ENCODE measurements around the gene WDR70. TPM values are rescaled to one million over a fixed set of nuclear protein-coding genes. Genes with fewer than 3 reads are reported as not detected.
"Not testable (repeated sequence)": the region's sequence is repeated elsewhere in the genome, so short reads cannot be mapped to it uniquely, and the experiment has no call there.

The WDR70 gene
- total RNA-seq, 1 donor from 2014 or later = 28.9 TPM

DNA sequence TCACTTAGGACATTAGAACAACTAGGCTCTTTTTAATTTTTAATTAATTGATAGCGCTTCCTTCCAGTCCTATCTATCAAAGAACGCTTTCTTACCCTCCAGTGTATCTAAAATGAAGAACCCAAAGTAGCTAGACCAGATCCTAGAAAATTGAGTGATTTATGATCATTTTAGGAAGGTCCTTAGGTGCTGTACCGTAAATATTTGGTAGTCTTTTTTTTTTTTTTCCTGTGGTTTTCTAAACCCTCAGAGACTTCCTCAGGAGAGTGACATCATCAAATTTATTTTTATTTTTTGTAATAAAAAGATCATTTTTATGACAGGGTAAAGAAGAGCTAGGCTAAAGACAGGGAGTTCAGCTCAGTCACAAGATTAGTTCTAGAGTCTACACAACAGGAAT, 197.4 kb downstream of the WDR70 start:
- Mint-ChIP-seq H3K4me3 (ENCODE audit: unreplicated experiment) (no peak overlapping the region), H3K4me1 (ENCODE audit: unreplicated experiment) (peaks cover 5% of the 10 kb centered on the region), H3K36me3 (ENCODE audit: low read depth, unreplicated experiment) (peaks cover 10% of the 10 kb centered on the region), H3K9me3 (ENCODE audit: unreplicated experiment) (no peaks in the 10 kb centered on the region), H3K27me3 (ENCODE audit: unreplicated experiment) (no peaks in the 10 kb centered on the region), H3K27ac (ENCODE audit: unreplicated experiment) (no peak overlapping the region)
- DNase-seq (ENCODE audit: low spot score) = no peak
- TF ChIP-seq, protein P1, sequence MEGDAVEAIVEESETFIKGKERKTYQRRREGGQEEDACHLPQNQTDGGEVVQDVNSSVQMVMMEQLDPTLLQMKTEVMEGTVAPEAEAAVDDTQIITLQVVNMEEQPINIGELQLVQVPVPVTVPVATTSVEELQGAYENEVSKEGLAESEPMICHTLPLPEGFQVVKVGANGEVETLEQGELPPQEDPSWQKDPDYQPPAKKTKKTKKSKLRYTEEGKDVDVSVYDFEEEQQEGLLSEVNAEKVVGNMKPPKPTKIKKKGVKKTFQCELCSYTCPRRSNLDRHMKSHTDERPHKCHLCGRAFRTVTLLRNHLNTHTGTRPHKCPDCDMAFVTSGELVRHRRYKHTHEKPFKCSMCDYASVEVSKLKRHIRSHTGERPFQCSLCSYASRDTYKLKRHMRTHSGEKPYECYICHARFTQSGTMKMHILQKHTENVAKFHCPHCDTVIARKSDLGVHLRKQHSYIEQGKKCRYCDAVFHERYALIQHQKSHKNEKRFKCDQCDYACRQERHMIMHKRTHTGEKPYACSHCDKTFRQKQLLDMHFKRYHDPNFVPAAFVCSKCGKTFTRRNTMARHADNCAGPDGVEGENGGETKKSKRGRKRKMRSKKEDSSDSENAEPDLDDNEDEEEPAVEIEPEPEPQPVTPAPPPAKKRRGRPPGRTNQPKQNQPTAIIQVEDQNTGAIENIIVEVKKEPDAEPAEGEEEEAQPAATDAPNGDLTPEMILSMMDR (IDR thresholded peaks at IDR 0.05; ENCODE audit: unreplicated experiment) = no peak

DNA sequence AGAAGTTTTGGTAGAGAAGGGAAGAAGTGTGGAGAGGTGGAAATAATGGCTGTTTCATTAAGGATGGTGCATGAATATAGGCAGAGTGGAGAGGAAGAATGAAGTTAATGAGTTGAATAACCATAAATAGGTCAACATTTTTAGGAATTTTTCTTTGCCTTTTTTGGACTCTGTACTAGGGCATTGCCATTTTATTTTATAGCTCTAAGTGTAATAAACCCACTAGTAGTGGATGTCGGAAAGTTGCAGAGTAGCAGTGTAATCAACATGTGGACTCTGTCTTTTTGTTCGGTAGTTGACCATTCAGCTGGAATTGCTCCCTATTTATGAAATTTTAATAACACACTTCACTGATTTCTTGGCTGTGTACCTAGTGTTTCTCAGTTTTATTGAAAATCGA, 199.1 kb downstream of the WDR70 start:
- H3K4me3 Mint-ChIP-seq (ENCODE audit: unreplicated experiment) = no peak overlapping the region
- peaks cover 5% of the 10 kb centered on the region for H3K4me1 Mint-ChIP-seq (ENCODE audit: unreplicated experiment)
- TF ChIP-seq, protein P1 (IDR thresholded peaks at IDR 0.05; ENCODE audit: unreplicated experiment) = no peak
- no peaks in the 10 kb centered on the region for H3K27me3 Mint-ChIP-seq (ENCODE audit: unreplicated experiment)
- no peaks in the 10 kb centered on the region for H3K9me3 Mint-ChIP-seq (ENCODE audit: unreplicated experiment)
- DNase-seq (ENCODE audit: low spot score) = no peak
- H3K36me3 Mint-ChIP-seq (ENCODE audit: low read depth, unreplicated experiment) = peaks cover 10% of the 10 kb centered on the region
- no peak overlapping the region for H3K27ac Mint-ChIP-seq (ENCODE audit: unreplicated experiment)

DNA sequence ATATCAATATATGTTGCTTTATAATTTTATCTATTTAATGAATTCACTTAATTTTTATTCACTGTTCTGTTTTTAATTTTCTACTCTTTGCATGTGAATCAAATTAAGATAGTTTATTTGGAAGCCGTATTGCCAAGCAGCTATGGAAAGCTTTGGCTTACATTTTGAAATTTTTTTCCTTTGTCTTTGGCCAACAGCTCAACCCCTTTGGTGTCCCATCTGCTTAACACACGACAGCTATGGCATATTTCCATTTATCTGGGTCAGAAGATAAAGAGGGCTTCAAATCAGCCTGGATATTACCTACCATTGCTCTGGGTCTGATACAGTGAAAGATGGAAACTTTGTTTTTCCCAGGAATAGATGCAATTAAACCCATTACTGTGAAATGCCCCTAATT, 201.0 kb downstream of the WDR70 start:
- TF ChIP-seq, protein P1 (IDR thresholded peaks at IDR 0.05; ENCODE audit: unreplicated experiment) = no peak

DNA sequence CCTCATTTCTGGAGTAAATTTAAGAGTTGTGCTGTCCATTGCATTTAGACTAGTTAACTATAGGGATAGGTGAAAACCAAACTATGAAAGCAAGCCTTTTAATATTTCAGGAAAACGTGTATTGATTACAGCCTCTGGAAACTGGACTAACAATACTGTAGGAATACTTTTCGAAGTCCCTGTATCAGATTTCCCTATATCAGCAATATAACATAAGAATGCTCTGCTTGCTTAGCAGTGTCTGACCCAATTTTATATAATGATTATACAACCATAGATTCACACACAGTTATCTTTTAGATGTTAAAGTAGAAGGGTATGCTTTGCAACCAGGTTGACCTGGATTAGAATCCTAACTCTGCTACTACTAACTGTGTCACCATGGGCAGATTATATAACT, 203.1 kb downstream of the WDR70 start:
- Mint-ChIP-seq H3K4me1 (ENCODE audit: unreplicated experiment) (no peaks in the 10 kb centered on the region), H3K27me3 (ENCODE audit: unreplicated experiment) (no peaks in the 10 kb centered on the region), H3K36me3 (ENCODE audit: low read depth, unreplicated experiment) (no peaks in the 10 kb centered on the region), H3K27ac (ENCODE audit: unreplicated experiment) (no peak overlapping the region), H3K9me3 (ENCODE audit: unreplicated experiment) (no peaks in the 10 kb centered on the region), H3K4me3 (ENCODE audit: unreplicated experiment) (no peak overlapping the region)
- no peak for DNase-seq (ENCODE audit: low spot score)
- TF ChIP-seq, protein P1 (IDR thresholded peaks at IDR 0.05; ENCODE audit: unreplicated experiment) = no peak

More for the DNA sequence above, 201.0 kb downstream of the WDR70 start:
- Mint-ChIP-seq H3K9me3 (ENCODE audit: unreplicated experiment) (no peaks in the 10 kb centered on the region), H3K36me3 (ENCODE audit: low read depth, unreplicated experiment) (no peaks in the 10 kb centered on the region), H3K4me3 (ENCODE audit: unreplicated experiment) (no peak overlapping the region), H3K27ac (ENCODE audit: unreplicated experiment) (no peak overlapping the region), H3K4me1 (ENCODE audit: unreplicated experiment) (no peaks in the 10 kb centered on the region), H3K27me3 (ENCODE audit: unreplicated experiment) (no peaks in the 10 kb centered on the region)
- DNase-seq (ENCODE audit: low spot score) = no peak

DNA sequence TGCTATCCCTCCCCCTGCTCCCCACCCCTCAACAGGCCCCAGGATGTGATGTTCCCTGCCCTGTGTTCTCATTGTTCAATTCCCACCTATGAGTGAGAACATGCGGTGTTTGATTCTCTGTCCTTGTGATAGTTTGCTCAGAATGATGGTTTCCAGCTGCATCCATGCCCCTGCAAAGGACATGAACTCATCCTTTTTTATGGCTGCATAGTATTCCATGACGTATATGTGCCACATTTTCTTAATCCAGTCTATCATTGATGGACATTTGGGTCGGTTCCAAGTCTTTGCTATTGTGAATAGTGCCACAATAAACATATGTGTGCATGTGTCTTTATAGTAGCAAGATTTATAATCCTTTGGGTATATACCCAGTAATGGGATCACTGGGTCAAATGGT, 214.2 kb downstream of the WDR70 start:
- DNase-seq (ENCODE audit: low spot score); H3K27me3 Mint-ChIP-seq (ENCODE audit: unreplicated experiment); H3K9me3 Mint-ChIP-seq (ENCODE audit: unreplicated experiment); H3K4me3 Mint-ChIP-seq (ENCODE audit: unreplicated experiment); H3K36me3 Mint-ChIP-seq (ENCODE audit: low read depth, unreplicated experiment); H3K4me1 Mint-ChIP-seq (ENCODE audit: unreplicated experiment); H3K27ac Mint-ChIP-seq (ENCODE audit: unreplicated experiment): not testable (repeated sequence)

DNA sequence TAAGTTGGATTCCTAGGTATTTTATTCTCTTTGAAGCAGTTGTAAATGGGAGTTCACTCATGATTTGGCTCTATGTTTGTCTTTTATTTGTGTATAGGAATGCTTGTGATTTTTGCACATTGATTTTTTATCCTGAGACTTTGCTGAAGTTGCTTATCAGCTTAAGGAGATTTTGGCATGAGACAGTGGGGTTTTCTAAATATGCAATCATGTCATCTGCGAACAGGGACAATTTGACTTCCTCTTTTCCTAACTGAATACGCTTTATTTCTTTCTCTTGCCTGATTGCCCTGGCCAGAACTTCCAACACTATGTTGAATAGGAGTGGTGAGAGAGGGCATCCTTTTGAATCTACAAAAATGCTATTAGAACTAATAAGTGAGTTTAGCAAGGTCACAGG, 215.7 kb downstream of the WDR70 start:
- H3K9me3 Mint-ChIP-seq (ENCODE audit: unreplicated experiment); H3K4me1 Mint-ChIP-seq (ENCODE audit: unreplicated experiment); H3K36me3 Mint-ChIP-seq (ENCODE audit: low read depth, unreplicated experiment); H3K27me3 Mint-ChIP-seq (ENCODE audit: unreplicated experiment); DNase-seq (ENCODE audit: low spot score); H3K4me3 Mint-ChIP-seq (ENCODE audit: unreplicated experiment); H3K27ac Mint-ChIP-seq (ENCODE audit: unreplicated experiment): not testable (repeated sequence)

All from endothelial cell (in vitro differentiated cells).